Amygdala (tissue), 56 donors: Measurements from ENCODE around the gene CPNE8.

Source experiments
- DNase-seq, 56 donors: peaks; one replicate each; lab custom pipeline; 2025; lab: John Stamatoyannopoulos, UW

CPNE8 gene

DNA sequence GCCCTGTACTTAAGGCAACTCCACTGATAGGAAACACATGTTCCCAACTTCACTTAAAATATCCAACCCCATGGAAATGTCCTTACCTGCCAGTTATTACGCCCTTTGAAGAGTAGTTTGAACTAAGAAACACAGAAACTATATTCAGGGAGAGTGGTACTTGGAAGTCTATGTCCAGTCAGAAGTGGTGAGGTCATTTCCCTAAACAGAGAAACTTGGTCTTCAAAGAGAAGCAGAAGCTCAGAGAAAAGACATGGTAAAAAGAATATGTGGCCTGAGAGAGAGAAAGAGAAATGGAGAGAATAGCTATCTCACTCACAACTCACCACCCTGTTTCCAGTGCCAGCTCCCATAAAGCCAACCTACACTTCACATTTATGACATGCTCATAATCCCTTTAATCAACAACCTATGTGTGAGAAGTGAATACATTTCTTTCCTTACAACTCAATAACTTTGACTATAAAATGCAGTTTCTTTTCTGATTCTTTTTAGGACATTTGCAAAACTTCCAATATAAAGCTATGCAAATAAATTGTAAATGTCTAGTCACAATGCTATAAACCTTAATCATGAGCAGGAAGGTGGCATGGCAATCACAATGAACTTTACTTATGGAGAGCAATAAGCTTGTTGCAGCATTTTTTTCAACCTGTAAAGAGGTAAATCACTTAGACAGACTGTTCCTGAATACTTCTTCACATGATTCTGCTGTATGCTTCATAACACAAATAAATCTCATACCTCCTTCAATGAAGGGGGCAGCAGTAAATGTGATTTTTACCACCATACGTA lies 67.1 kb downstream of the CPNE8 start:
- no peak for DNase-seq

- DNase-seq, result no peak
Measured at GRCh38 chr12:38831715-38832114, 73.7 kb downstream of the CPNE8 start.

GRCh38 chr12:38825006-38825405 lies 80.4 kb downstream of the CPNE8 start:
- DNase-seq, result no peak

DNA sequence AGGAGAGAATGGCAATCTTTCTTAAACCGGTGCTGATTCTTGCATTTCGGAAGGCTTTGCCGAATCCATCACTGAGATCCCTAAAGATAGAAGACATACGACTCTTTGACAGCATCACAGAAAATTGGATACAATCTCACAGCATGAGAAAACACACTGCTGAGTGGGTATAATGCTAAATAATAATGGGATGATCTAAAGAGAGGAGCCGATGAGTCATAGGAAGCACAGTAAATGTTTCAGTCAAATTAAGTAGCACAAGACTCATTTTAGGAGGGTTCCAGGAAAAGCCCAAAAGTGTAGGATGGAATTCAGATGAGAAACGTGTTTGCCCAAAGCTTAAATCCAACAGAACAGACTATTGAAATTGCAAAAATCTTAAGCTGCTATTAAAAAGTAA lies 81.7 kb downstream of the CPNE8 start:
- DNase-seq, result no peak

- DNase-seq, result peak in 1 of 56 donors; percentile 2
Measured at GRCh38 chr12:38823314-38823713, 82.1 kb downstream of the CPNE8 start.

- DNase-seq, result no peak
Measured at GRCh38 chr12:38817942-38818341, 87.4 kb downstream of the CPNE8 start.

- no peak for DNase-seq
Measured at GRCh38 chr12:38813923-38814322, 91.5 kb downstream of the CPNE8 start.

- no peak for DNase-seq
Measured at GRCh38 chr12:38811814-38812356, 93.5 kb downstream of the CPNE8 start.

DNA sequence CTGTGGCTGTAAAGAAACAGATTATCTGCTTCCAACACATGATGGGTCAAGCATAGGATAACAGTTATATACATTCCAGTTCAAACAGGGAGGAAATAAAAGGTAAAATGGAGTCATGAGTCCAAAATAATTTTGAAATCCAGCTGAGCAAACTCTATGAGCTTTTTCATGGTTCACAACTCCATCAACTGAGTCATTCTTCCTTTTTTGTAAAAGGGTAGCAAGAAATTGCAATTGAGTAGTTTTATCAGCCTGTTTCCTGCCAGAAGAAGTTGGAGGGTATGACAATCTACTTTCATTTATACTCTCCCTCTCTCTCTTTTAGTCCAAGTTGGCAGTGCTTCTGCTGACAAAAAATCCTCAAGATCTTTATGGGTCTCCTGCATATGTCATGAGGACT lies 95.6 kb downstream of the CPNE8 start:
- no peak for DNase-seq

GRCh38 chr12:38788106-38788505 lies 117.3 kb downstream of the CPNE8 start:
- no peak for DNase-seq

DNA sequence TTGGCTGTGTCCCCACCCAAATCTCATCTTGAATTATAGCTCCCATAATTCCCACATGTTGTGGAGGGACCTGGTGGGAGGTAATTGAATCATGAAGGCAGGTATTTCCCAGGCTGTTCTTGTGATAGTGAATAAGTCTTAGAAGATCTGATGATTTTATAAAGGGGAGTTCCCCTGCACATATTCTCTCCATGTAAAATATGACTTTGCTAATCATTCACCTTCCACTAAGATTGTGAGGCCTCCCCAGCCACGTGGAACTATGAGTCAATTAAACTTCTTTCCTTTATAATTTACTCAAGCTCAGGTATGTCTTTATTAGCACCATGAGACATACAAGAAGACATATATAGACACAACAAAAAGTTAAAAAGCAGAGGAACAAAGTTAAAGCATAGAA lies 120.0 kb downstream of the CPNE8 start:
- no peak for DNase-seq

- no peak for DNase-seq
Measured at GRCh38 chr12:38783304-38783703, 122.1 kb downstream of the CPNE8 start.

GRCh38 chr12:38782359-38782758 lies 123.0 kb downstream of the CPNE8 start:
- no peak for DNase-seq

DNA sequence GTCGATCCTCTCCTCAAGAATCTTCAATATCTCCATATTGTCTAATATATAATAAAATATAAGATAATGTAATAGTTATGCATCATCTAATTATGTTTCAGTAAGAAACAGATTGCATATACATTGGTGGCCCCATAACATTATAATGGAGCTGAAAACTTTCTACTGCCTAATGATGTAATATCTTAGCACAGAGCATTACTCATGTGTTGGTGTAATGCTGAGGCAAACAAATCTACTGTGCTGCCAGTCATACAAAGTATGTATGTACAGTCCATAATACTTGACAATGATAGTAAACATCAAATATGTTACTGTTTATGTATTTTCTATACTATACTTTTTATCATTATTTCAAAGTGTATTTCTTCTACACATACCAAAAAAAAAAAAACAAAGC lies 128.7 kb downstream of the CPNE8 start:
- no peak for DNase-seq

GRCh38 chr12:38775457-38775856 lies 129.9 kb downstream of the CPNE8 start:
- no peak for DNase-seq

DNA sequence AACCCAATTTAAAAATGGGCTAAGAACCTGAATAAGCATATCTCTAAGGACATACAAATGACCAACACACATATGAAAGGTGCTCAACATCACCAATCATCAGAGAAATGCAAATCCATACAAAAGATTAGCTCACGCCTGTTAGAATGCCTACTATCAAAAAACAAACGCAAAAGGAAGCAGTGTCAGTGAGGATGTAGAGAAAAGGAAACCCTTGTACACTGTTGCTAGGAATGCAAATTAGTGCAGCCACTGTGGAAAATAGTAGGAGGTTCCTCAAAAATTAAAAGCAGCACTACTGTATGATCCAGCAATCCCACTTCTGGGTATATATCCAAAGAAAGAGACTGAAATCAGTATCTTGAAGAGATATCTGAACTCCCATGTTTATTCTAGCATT lies 133.0 kb downstream of the CPNE8 start:
- DNase-seq, result no peak

GRCh38 chr12:38771871-38772270 lies 133.5 kb downstream of the CPNE8 start:
- DNase-seq, result no peak

DNA sequence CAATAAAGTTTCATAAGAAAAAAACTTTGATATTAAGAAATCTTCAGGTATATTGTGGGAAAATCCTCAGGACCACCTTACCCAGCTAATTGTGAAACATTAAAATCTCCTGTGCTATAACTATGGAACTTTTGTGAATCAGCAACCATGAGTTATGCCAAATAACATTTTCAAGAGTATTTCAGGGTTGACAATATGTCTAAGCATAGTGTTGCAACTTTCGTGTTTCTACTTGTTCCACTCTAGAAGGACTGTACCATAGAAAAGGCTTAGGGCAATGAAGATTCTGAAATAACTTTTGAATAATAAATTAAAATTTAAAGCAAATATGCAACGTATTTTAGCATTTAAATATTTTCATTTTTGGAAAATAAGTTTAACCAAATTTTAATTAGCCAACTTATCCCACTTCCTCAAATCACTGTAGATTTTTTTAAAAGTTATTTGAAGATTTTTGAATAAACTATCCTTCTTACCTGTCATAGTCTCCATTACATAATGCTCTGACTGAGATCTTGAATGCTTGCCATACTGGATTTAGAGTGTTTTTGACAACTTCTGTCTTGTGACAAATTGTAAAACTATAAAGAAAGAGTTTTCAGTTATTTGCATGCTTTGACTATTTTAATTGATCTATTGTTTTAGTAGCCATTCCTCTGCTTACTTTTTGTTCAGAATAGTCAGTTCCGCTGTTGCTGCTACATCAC lies 143.6 kb downstream of the CPNE8 start:
- no peak for DNase-seq

DNA sequence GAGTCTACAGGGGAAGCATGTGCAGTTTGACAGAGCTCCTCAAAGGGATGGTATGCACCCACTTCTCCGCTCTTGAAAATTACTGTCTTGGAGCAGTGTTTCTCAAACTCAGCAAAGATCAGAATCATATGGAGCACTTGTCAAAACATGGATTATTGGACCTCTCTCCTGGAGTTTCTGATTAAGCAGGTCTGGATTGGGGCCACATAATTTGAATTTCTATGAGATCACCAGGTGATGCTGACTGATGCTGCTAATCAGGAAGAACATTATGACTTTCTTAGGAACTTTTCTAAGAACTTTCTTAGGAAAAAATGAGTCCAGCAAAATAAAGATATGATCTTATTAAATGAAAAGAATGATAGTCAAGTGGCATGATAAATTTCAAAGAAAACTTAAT lies 144.3 kb downstream of the CPNE8 start:
- DNase-seq, result no peak

DNA sequence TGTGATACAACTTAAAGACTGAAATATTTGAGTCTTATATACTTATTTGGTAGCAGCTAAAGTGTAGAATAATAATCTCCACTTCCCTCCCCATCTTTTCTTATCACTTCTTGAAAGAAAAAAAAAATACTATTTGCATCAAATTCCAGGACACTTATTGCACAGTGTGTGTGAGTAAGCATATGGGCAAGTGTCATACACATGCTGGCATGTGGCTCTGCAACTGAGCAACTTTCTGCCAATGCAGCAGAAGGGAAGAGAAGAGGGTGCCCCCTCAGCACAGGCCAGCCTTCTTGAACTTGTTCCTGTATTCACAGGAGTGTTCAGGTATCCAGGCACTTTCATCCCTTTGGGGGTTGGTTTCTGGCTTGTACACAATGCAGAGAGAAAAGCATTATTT lies 145.8 kb downstream of the CPNE8 start:
- DNase-seq, result no peak

DNA sequence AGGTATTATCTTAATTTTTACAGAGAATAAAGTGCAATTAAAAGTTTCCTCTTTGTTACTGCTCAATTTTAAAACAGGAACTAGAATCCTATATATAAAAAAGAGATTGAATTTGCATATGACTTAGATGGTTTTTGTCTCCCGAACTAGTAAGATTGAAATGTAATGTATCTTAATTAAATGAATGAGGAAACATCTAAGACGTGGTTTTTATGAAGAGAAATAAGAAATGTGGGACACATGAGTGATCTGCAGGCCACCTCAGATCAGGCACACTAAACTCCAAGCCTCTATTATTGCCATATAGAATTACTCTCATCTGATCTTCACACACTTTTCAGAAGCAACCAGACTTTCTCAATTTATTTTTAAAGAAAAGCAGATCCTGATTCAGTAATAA lies 158.6 kb downstream of the CPNE8 start:
- no peak for DNase-seq

DNA sequence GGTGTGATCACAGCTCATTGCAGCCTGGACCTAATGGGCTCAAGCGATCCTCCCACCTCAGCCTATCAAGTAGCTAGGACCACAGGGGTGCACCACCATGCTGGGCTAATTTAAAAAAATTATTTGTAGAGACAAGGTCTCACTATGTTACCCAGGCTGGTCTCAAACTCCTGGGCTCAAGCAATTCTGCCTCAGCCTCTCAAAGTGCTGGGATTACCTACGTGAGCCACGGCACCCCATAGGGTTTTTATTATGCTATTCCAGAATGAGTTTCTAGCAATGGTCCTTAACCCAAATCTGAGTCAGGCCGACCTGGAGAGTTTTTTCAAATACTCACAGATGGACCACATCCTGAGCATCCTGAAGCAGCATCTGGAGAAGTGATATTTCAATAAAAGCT lies 159.8 kb downstream of the CPNE8 start:
- DNase-seq, result no peak
